Lung (tissue), 12 donors: Measurements from ENCODE around the gene BIRC7. TPM values are rescaled to one million over a fixed set of nuclear protein-coding genes. Genes with fewer than 3 reads are reported as not detected.

Source experiments
- ATAC-seq: fragments of 200-7000 bp; cut with Tn5 transposase; one replicate; pipeline ENCODE4 v1.9.1; 2020; ENCODE audit warnings: moderate number of reproducible peaks; ENCODE audit not compliant: insufficient read depth, low FRiP score
- DNase-seq, 3 donors: peaks; one replicate each; pipeline ENCODE4 v3.0.0-alpha.2; 2013 to 2017
- H3K27ac ChIP-seq, 2 donors: one replicate each; pipeline ENCODE4 v1.5.1; 2013; ENCODE audit warnings: mild to moderate bottlenecking in 2 of 2, moderate library complexity in 2 of 2, control low read depth in 1 of 2, inconsistent platforms in 1 of 2, low read depth in 1 of 2, low read length in 1 of 2
- H3K27me3 ChIP-seq, 3 donors: one replicate each; pipeline ENCODE4 v1.5.1; 2013; ENCODE audit warnings: low read length in 2 of 3; ENCODE audit not compliant: control insufficient read depth in 3 of 3, insufficient read depth in 3 of 3
- H3K36me3 ChIP-seq, 4 donors: one replicate each; pipeline ENCODE4 v1.5.1; 2013; ENCODE audit warnings: low read length in 4 of 4, mild to moderate bottlenecking in 1 of 4, moderate library complexity in 1 of 4; ENCODE audit not compliant: control insufficient read depth in 4 of 4, insufficient read depth in 4 of 4
- H3K4me1 ChIP-seq, 5 donors: one replicate each; pipeline ENCODE4 v1.5.1; 2013; ENCODE audit warnings: low read length in 5 of 5, mild to moderate bottlenecking in 2 of 5, moderate library complexity in 1 of 5; ENCODE audit not compliant: control insufficient read depth in 5 of 5, insufficient read depth in 5 of 5
- H3K4me3 ChIP-seq: one replicate; pipeline ENCODE4 v1.5.1; 2013; ENCODE audit warnings: mild to moderate bottlenecking, control low read depth, moderate library complexity
- H3K9ac ChIP-seq, 2 donors: one replicate each; pipeline ENCODE4 v1.5.1; 2013; ENCODE audit warnings: low read length in 2 of 2, control low read depth in 1 of 2; ENCODE audit not compliant: insufficient read depth in 1 of 2
- H3K9me3 ChIP-seq, 4 donors: one replicate each; pipeline ENCODE4 v1.5.1; 2013; ENCODE audit warnings: low read length in 3 of 4, mild to moderate bottlenecking in 1 of 4, moderate library complexity in 1 of 4; ENCODE audit not compliant: control insufficient read depth in 4 of 4, insufficient read depth in 3 of 4
- WGBS, 2 donors: extraction: QIAGEN DNeasy Blood & Tissue Kit; methylation state at CpG; one replicate each; pipeline ENCODE4 v1.1.7; 2013; 5-methylcytosine and 5-hydroxymethylcytosine counted together
- polyA plus RNA-seq, 2 donors: library from polyadenylated mRNA; stranded (reverse); fragments of 200-250 nt; gene quantifications; one replicate each; pipeline ENCODE4 v1.2.1, GENCODE V29; 2013
- total RNA-seq, 2 donors: library from RNA; depleted of rRNA in 1 of 2; stranded (reverse); fragments of >200 nt in 1 of 2; gene quantifications; one replicate each; pipeline ENCODE4 v1.2.1, GENCODE V29; 2014 to 2021
- TF ChIP-seq, protein P1 (sequence below): IDR thresholded peaks from 2 replicates; pipeline ENCODE4 v1.5.1; 2012; ENCODE audit warnings: mild to moderate bottlenecking; ENCODE audit errors: control extremely low read depth, extremely low read depth
- donor health status: control.
- donor health status: control.
- donor health status: Bipolar disorder and iron deficiency.
- donor health status: healthy.
- donor health status: DM: yes; HTN: yes; CAD: no.

Gene BIRC7
- total and polyA plus RNA-seq, 4 donors = 0.57 to 1.2 (median 0.71) TPM; not detected in 1

DNA sequence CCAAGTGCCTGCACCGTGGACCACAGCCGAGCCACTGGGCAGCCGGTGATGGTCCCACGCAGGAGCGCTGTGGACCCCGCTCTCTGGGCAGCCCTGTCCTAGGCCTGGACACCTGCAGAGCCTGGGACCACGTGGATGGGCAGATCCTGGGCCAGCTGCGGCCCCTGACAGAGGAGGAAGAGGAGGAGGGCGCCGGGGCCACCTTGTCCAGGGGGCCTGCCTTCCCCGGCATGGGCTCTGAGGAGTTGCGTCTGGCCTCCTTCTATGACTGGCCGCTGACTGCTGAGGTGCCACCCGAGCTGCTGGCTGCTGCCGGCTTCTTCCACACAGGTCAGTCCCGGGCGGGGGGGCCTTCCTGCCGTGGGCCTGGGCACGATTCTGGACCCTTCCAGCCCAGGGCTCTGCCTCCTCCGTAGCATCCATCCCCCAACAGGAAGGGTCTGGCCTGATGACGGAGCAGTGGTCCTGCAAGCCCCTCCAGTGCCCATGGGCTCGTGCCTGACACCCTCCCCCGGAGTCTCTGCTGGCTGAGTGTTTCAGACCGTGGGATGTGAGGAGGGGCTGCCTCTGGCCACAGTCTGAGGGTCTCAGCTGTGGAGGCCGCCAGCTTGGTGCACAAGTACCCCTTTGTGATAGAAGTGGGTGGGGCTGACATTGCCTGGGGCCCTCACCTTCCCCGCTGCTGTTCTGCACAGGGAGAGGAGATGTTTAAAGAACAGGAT, 572 bp downstream of the BIRC7 start:
- ATAC-seq (no peak), DNase-seq (no peak)
- no peak overlapping the region for H3K9ac ChIP-seq
- no peak overlapping the region for H3K4me3 ChIP-seq
- TF ChIP-seq, protein P1, sequence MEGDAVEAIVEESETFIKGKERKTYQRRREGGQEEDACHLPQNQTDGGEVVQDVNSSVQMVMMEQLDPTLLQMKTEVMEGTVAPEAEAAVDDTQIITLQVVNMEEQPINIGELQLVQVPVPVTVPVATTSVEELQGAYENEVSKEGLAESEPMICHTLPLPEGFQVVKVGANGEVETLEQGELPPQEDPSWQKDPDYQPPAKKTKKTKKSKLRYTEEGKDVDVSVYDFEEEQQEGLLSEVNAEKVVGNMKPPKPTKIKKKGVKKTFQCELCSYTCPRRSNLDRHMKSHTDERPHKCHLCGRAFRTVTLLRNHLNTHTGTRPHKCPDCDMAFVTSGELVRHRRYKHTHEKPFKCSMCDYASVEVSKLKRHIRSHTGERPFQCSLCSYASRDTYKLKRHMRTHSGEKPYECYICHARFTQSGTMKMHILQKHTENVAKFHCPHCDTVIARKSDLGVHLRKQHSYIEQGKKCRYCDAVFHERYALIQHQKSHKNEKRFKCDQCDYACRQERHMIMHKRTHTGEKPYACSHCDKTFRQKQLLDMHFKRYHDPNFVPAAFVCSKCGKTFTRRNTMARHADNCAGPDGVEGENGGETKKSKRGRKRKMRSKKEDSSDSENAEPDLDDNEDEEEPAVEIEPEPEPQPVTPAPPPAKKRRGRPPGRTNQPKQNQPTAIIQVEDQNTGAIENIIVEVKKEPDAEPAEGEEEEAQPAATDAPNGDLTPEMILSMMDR = no peak
- H3K27ac ChIP-seq = no peak overlapping the region
- no peaks in the 10 kb centered on the region for H3K27me3 ChIP-seq
- 78 to 88% methylated on average over 25 to 26 of the region's 26 CpGs for WGBS, 2 donors
- no peaks in the 10 kb centered on the region for H3K36me3 ChIP-seq
- peaks cover 0 to 15% (median 0%) of the 10 kb centered on the region in 5 donors for H3K4me1 ChIP-seq
- H3K9me3 ChIP-seq = no peaks in the 10 kb centered on the region

DNA sequence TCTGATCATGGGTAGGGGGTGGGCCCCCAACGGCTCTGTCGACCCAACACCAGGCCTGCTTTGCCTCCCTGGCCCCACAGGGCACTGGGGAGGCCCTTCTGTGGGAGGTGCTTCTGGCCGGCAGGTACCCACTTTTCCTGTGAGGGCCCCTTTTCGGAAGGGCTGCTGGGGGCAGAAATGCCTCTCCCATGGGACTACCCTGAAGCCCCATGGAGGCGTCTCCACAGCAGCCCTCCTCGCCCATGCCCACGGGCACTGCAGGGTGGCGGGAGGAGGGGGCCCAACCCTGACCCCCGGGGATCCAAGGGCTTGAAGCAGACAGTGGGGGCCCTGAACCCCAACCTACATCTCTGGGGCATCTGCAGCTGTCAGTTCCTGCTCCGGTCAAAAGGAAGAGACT, 2.3 kb downstream of the BIRC7 start:
- no peaks in the 10 kb centered on the region for H3K36me3 ChIP-seq
- 74 to 83% methylated on average over 9 to 10 of the region's 10 CpGs for WGBS, 2 donors
- H3K4me1 ChIP-seq = peaks cover 0 to 16% (median 0%) of the 10 kb centered on the region in 5 donors
- DNase-seq = no peak
- no peak overlapping the region for H3K27ac ChIP-seq
- H3K27me3 ChIP-seq = no peaks in the 10 kb centered on the region
- H3K9ac ChIP-seq = no peak overlapping the region
- no peak for ATAC-seq
- TF ChIP-seq, protein P1 = no peak
- no peak overlapping the region for H3K4me3 ChIP-seq
- no peaks in the 10 kb centered on the region for H3K9me3 ChIP-seq

DNA sequence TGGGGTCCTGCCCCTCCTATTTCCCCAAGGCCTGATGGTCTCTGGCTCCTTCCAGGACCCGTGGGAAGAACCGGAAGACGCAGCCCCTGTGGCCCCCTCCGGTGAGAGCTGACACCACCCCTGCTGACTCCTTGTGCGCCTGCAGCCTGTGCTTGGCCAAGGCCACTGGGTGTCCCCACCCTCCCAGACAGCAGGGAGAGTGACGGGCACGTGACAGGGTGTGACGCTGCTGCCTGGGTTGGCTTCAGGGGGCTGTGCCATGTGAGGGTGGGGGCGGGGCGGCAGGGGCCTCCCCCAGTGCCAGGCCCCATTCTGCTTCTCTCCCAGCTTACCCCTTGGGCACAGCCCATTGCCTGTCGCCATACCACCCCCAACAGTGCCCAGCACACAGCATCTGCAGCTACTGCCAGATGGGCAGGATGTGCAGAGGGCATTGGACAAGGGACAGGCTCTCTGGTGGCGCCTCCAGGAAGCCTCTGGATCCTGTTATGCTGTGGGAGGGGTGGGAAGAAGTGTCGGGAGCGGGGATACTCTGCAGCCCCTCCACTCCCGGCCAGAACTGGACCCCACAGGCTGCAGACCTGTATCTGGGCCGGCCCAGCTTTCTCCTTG, 2.9 kb downstream of the BIRC7 start:
- no peak overlapping the region for H3K27ac ChIP-seq
- no peak overlapping the region for H3K9ac ChIP-seq
- TF ChIP-seq, protein P1 = no peak
- ATAC-seq (no peak), DNase-seq (peak; percentile 39 to 58 (median 51))
- H3K4me1 ChIP-seq = peaks cover 0 to 16% (median 0%) of the 10 kb centered on the region in 5 donors
- WGBS, 2 donors = 51 to 60% methylated on average over 16 of the region's 16 CpGs
- H3K36me3 ChIP-seq = no peaks in the 10 kb centered on the region
- no peaks in the 10 kb centered on the region for H3K9me3 ChIP-seq
- H3K4me3 ChIP-seq = no peak overlapping the region
- H3K27me3 ChIP-seq = no peaks in the 10 kb centered on the region
